Right atrium auricular region (tissue), 2 donors: ENCODE measurements around the gene SORBS2. TPM values are rescaled to one million over a fixed set of nuclear protein-coding genes. Genes with fewer than 3 reads are reported as not detected.
A peak's percentile ranks its signal among the peaks of the same experiment; 100 is the strongest.

Source experiments
- DNase-seq: peaks from one replicate; pipeline ENCODE4 v3.0.0-alpha.2; 2019; ENCODE audit warnings: low spot score
- H3K27ac ChIP-seq, 2 donors: fragments of 200-600 bp; sonication (generic); 1 replicate in 1 of 2; 2 replicates in 1 of 2; pipeline ENCODE4 v1.5.1; 2016 to 2019
- H3K27me3 ChIP-seq, 2 donors: fragments of 200-600 bp; sonication (generic); one replicate each; pipeline versions ENCODE4 v1.5.1 to v1.6.0; 2017 to 2019
- H3K36me3 ChIP-seq: fragments of 200-600 bp; sonication (generic); one replicate; pipeline ENCODE4 v1.5.1; 2016
- H3K4me1 ChIP-seq, 2 donors: fragments of 200-600 bp; sonication (generic); one replicate each; pipeline versions ENCODE4 v1.5.1 to v1.6.0; 2017 to 2019
- H3K4me3 ChIP-seq, 2 donors: fragments of 200-600 bp; sonication (generic); 1 replicate in 1 of 2; 2 replicates in 1 of 2; pipeline ENCODE4 v1.5.1; 2017 to 2019; ENCODE audit warnings: mild to moderate bottlenecking in 1 of 2, moderate library complexity in 1 of 2
- H3K9me3 ChIP-seq, 2 donors: fragments of 200-600 bp; sonication (generic); one replicate each; pipeline ENCODE4 v1.5.1; 2019
- CTCF ChIP-seq, 2 donors: fragments of 200-600 bp; sonication (generic); IDR thresholded peaks; one replicate each; pipeline ENCODE4 v1.5.1; 2019; ENCODE audit warnings: antibody characterized with exemption in 2 of 2
- total RNA-seq, 2 donors: library from RNA; depleted of rRNA; stranded (reverse); fragments of >200 nt; gene quantifications; one replicate each; pipeline ENCODE4 v1.1.0, GENCODE V29; 2016

SORBS2 gene
- total RNA-seq, 2 donors from 2014 or later: 530 to 741 TPM

GRCh38 chr4:185819144-185819543 is 7.2 kb upstream of the SORBS2 start:
- Histone ChIP-seq H3K4me1 (peaks cover 0 to 15% of the 10 kb centered on the region in 2 donors), H3K4me3 (no peak overlapping the region), H3K27ac (no peak overlapping the region), H3K9me3 (no peaks in the 10 kb centered on the region), H3K36me3 (no peaks in the 10 kb centered on the region), H3K27me3 (no peaks in the 10 kb centered on the region)
- no peak for TF ChIP-seq CTCF (IDR thresholded peaks at IDR 0.05)
- no peak for DNase-seq

DNA sequence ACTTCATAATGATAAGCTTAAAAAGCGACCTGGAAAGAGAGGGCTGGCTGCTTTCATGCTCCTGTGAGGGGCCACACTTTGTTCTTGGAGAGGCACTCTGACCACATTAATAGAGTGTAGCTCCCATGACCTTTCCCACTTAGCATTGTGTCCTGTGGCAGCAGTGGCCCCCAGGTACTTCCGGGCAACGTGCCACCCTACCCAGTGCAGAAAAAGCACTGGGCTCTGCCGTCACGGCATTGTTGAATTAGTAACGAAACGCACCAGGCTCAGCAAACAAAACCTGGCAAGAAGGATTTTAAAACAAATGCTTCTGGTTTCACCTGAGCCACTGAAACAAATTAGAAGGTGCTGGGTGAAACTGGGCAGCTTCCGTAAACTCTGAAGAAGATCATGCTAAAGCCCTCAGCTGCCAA is 5.4 kb upstream of the SORBS2 start:
- no peaks in the 10 kb centered on the region for H3K9me3 ChIP-seq
- H3K4me1 ChIP-seq: peaks cover 0 to 16% of the 10 kb centered on the region in 2 donors
- TF ChIP-seq CTCF (IDR thresholded peaks at IDR 0.05): no peak
- H3K27me3 ChIP-seq: no peaks in the 10 kb centered on the region
- H3K36me3 ChIP-seq: no peaks in the 10 kb centered on the region
- H3K27ac ChIP-seq: peak overlapping the region; percentile 17 to 45
- no peak for DNase-seq
- no peak overlapping the region for H3K4me3 ChIP-seq

GRCh38 chr4:185813133-185813532 is 1.1 kb upstream of the SORBS2 start:
- no peak for DNase-seq
- Histone ChIP-seq H3K27me3 (no peaks in the 10 kb centered on the region), H3K36me3 (no peaks in the 10 kb centered on the region), H3K4me1 (peaks cover 0 to 16% of the 10 kb centered on the region in 2 donors), H3K4me3 (no peak overlapping the region), H3K9me3 (no peaks in the 10 kb centered on the region), H3K27ac (peak overlapping the region in 1 of 2 donors; percentile 80)
- TF ChIP-seq CTCF (IDR thresholded peaks at IDR 0.05): no peak

- DNase-seq: no peak
- Histone ChIP-seq H3K4me3 (peak overlapping the region; percentile 57 to 63), H3K36me3 (no peaks in the 10 kb centered on the region), H3K9me3 (no peaks in the 10 kb centered on the region), H3K4me1 (peaks cover 0 to 5% of the 10 kb centered on the region in 2 donors), H3K27ac (peak overlapping the region; percentile 61 to 80), H3K27me3 (no peaks in the 10 kb centered on the region)
- no peak for TF ChIP-seq CTCF (IDR thresholded peaks at IDR 0.05)
Measured at GRCh38 chr4:185810746-185811508, 1.1 kb downstream of the SORBS2 start.

GRCh38 chr4:185809533-185810071 is 2.4 kb downstream of the SORBS2 start:
- peak overlapping the region; percentile 57 to 63 for H3K4me3 ChIP-seq
- no peaks in the 10 kb centered on the region for H3K36me3 ChIP-seq
- no peaks in the 10 kb centered on the region for H3K27me3 ChIP-seq
- no peak for DNase-seq
- peaks cover 0 to 5% of the 10 kb centered on the region in 2 donors for H3K4me1 ChIP-seq
- no peaks in the 10 kb centered on the region for H3K9me3 ChIP-seq
- no peak for TF ChIP-seq CTCF (IDR thresholded peaks at IDR 0.05)
- H3K27ac ChIP-seq: peak overlapping the region; percentile 61 to 80
